Stomach smooth muscle (tissue), 2 donors: ENCODE results near the gene IBA57.
"Not testable (repeated sequence)": the region's sequence is repeated elsewhere in the genome, so short reads cannot be mapped to it uniquely, and the experiment has no call there.

Source experiments
- H3K27ac ChIP-seq: one replicate; pipeline ENCODE4 v1.7.0; 2013; ENCODE audit warnings: mild to moderate bottlenecking, low read length, inconsistent platforms
- H3K27me3 ChIP-seq, 2 donors: one replicate each; pipeline ENCODE4 v1.7.0; 2013; ENCODE audit warnings: low read length in 2 of 2; ENCODE audit not compliant: insufficient read depth in 2 of 2, control insufficient read depth in 1 of 2
- H3K36me3 ChIP-seq, 2 donors: one replicate each; pipeline ENCODE4 v1.7.0; 2013; ENCODE audit warnings: low read length in 2 of 2; ENCODE audit not compliant: control insufficient read depth in 2 of 2, insufficient read depth in 2 of 2
- H3K4me1 ChIP-seq: one replicate; pipeline ENCODE4 v1.7.0; 2013; ENCODE audit warnings: low read length; ENCODE audit not compliant: control insufficient read depth, insufficient read depth
- H3K4me3 ChIP-seq, 2 donors: one replicate each; pipeline ENCODE4 v1.7.0; 2013; ENCODE audit warnings: low read length in 2 of 2
- H3K9ac ChIP-seq, 2 donors: one replicate each; pipeline ENCODE4 v1.7.0; 2013; ENCODE audit warnings: low read length in 2 of 2, mild to moderate bottlenecking in 1 of 2
- H3K9me3 ChIP-seq, 2 donors: one replicate each; pipeline ENCODE4 v1.7.0; 2013; ENCODE audit warnings: low read length in 2 of 2; ENCODE audit not compliant: control insufficient read depth in 2 of 2
- donor health status: healthy.
- donor health status: Pancreatic carcinoma.

IBA57 gene

DNA sequence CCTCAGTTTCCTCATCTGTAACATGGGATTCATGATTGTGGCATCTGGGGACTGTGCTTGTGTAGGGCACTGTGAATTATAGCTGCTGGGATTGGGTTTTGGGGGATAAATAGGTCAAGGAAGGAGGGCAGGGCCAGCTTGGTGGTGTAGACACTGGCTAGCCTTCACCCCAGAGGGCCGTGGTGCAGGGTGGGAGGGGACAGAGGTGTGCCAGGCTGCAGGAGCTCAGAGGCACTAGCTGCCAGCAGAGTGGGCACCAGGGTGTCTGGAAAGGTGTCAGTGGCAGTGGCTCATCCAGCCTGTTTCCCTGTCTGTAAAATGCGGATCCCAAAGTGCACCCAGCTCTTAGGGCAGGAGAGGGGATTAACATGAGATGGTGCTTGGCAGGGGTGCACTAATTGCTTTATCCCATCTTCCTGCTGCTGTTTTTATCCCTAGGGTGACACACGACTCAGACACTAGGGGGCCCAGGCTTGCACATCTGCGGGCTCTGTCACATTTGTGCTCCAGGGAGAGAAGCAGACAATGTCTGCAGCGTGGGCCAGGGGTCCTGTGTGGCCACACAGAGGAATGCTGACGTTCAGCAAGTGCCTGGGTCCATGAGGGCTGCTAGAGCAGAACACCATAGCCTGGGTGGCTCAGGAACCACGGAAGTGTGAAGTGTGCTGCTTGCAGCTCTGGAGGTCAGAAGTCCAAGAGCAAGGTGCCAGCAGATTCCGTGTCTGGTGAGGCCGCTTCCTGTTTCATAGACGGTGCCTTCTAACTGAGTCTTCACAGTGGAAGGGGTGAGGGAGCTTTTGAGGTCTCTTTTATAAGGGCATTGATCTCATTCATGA, 61.6 kb downstream of the IBA57 start:
- Histone ChIP-seq H3K27me3 (peaks cover 0 to 3% of the 10 kb centered on the region in 2 donors), H3K9me3 (peaks cover 6 to 21% of the 10 kb centered on the region in 2 donors), H3K4me1 (no peaks in the 10 kb centered on the region), H3K27ac (no peak overlapping the region), H3K4me3 (no peak overlapping the region), H3K36me3 (peaks cover 0 to 2% of the 10 kb centered on the region in 2 donors), H3K9ac (no peak overlapping the region)

GRCh38 chr1:228228147-228228546, 62.5 kb downstream of the IBA57 start:
- H3K27ac ChIP-seq, H3K4me1 ChIP-seq: not testable (repeated sequence)

GRCh38 chr1:228228601-228229074, 63.0 kb downstream of the IBA57 start:
- Histone ChIP-seq H3K9me3 (peaks cover 6 to 23% of the 10 kb centered on the region in 2 donors), H3K4me3 (no peak overlapping the region), H3K27ac (no peak overlapping the region), H3K4me1 (no peaks in the 10 kb centered on the region), H3K9ac (no peak overlapping the region), H3K36me3 (peaks cover 0 to 2% of the 10 kb centered on the region in 2 donors), H3K27me3 (peaks cover 0 to 3% of the 10 kb centered on the region in 2 donors)

More at GRCh38 chr1:228228147-228228546, 62.5 kb downstream of the IBA57 start:
- peaks cover 6 to 24% of the 10 kb centered on the region in 2 donors for H3K9me3 ChIP-seq
- not testable (repeated sequence) for H3K9ac ChIP-seq, H3K36me3 ChIP-seq, H3K4me3 ChIP-seq, H3K27me3 ChIP-seq

DNA sequence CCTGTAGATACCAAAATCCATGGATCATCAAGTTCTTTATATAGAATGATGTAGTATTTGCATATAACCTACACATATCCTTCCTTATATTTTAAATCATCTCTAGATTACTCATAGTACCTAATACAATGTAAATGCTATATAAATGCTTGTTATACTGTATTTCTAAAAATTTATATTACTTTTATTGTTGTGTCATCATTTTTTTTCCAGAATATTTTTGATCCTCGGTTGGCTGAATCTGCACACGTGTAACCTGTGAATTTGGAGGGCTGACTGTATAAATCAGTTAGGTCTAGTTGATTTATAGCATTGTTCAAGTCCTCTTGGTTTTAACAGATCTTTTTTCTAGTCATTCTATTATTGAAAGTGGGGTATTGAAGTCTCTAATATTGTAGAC, 65.6 kb downstream of the IBA57 start:
- H3K27ac ChIP-seq: no peak overlapping the region
- no peak overlapping the region for H3K4me3 ChIP-seq
- peaks cover 0 to 2% of the 10 kb centered on the region in 2 donors for H3K27me3 ChIP-seq
- peaks cover 0 to 3% of the 10 kb centered on the region in 2 donors for H3K9me3 ChIP-seq
- no peak overlapping the region for H3K9ac ChIP-seq
- H3K4me1 ChIP-seq: no peaks in the 10 kb centered on the region
- peaks cover 0 to under 1% of the 10 kb centered on the region in 2 donors for H3K36me3 ChIP-seq
